Kidney capillary endothelial cell (primary cell): ENCODE data around the gene ANKRD12.

Experiments used
- DNase-seq: peaks from one replicate; pipeline ENCODE4 v3.0.0-alpha.2; 2018; ENCODE audit warnings: low spot score

The ANKRD12 gene

DNA sequence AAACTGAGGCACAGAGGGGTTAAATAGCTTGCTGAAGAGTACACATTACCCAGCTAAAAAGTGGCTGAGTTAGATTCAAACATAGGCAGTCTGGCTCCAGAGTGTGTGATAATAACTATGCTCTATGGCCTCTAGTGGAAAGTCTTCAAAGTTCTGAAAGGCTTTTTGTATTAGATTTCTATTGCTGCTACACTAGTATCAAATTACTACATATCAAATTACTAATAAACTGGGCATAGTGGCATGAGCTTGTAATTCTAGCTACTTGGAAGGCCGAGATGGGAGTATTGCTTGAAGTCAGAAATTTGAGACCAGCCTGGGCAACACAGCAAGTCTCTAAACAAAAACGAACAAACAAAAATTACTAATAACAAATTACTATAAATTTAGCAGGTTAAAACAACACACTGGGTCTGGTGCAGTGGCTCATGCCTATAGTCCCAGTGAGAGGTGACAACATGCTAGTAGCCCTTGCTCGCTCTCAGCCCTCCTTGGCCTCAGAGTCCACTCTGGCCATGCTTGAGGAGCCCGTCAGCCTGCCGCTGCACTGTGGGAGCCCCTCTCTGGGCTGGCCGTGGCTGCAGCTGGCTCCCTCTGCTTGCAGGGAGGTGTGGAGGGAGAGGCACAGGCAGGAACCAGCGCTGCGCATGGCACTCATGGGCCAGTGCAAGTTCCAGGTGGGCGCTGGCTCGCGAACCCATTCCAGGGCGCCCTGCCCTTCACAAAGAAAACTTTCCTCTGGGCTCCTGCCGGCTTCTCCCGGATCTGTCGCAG, 159.8 kb downstream of the ANKRD12 start:
- DNase-seq = no peak

DNA sequence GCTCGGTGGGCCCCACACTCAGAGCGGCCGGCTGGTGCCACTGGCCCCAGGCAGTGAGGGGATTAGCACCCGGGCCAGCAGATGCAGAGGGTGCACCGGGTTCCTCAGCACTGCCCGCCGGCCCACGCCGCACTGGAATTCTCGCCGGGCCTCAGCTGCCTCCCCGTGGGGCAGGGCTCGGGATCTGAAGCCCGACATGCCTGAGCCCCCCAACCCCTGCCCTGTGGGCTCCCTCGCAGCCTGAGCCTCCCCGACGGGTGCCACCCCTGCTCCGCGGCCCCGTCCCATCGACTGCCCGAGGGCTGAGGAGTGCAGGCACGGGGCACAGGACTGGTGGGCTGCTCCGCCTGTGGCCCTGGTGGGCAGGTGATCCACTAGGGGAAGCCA, 160.4 kb downstream of the ANKRD12 start:
- DNase-seq = no peak

DNA sequence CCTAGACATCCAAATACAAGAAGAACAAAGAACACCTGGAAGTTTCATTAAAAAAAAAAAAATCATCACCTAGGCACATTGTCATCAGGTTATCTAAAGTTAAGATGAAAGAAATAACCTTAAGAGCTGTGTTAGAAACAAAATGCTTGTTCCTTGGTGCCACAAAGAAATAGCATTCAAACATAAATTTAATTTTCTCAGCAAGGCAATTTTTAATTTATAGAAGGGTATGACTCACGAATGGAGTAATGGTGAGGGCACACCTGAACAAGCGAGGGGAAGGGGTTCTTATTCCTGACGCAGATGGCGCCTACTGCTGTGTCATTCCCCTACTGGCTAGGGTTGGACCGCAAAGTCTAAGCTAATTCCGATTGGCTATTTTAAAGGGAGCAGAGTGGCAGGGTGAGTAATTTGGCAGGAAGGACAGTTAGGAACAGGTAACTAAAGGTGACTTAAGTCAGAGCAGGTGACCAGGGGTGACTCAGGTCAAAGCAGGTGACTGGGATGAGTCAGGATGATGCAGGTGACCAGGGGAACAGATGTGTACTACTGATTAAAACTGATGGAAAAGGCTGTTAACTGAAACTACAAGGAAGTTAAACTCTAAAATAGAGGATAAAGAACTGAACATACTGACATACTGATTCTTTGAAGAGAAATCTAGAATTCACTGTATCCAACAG, 167.9 kb downstream of the ANKRD12 start:
- no peak for DNase-seq

DNA sequence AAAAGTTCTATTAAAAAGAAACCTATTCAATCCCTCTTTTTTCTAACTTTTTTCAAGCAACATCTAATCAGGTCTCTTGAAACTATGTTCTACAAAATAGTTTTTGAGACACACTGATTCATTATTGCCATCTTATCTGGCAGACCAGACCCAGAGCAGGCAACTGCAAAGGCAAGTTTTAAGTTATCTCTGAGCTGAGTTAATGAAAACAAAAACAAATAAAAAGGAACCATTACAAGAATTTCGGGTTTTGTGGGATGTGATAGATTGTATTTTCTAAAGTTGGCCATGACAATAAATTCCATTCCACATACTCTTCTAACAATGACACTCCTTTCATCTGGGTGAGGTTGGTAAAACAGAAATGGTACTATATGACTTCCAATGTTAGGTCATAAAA, 182.8 kb downstream of the ANKRD12 start:
- no peak for DNase-seq

DNA sequence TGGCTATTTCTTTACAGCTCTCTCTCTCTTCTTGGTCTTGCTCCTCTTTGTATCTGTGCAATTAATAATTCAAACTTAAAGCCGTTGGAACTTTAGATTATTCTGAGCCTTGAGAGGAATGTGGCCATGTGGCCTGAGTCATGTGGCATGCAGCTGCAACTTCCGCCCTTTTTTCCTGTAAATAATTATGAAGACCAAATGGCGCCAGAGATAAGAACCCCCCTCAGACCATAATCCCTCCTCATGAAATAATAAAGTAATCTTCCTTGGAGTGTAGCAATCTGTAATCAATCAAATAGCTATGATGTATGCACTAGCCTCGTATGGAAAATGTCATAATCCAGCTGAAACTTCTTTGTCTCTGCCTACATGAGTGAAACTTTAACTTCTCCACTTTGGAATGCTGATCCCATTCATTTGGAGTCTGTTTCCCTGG, 184.5 kb downstream of the ANKRD12 start:
- DNase-seq = peak; percentile 17

DNA sequence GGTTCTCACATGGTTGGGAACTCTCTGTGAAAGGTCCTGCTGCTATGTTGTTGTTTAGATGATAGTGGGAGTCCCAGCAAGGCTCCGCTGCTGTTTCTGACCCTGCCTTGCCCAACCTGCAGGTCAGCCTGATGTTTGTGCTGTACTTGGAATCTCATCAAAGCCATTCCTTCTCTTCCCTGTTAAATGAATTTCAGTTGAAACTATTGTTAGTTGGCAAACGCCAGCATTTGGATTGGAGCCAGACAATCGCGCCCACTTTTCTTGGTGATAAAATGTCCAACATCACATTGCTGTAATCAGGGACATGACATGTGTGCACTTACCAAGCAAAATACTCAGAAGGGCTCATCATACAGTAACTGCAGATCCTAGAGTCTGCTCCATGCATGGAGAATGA, 185.2 kb downstream of the ANKRD12 start:
- DNase-seq = no peak

DNA sequence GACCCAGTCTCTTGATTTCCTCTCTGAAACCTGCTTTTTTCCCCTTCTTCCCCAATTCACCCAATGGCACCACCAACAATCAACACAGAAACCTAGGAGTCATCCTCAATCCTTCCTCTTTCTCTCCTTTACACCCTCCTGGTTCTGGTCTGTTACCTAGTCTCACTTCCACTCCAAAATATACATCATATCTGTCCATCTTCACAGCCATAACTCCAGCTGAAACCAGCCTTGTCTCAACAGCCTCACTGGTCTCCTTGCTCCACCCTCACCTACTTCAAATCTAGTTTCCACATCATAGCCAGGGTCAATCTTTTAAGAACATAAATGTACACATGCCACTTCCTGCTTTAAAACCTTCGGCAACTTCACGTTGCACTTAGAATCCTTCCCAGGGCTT, 186.2 kb downstream of the ANKRD12 start:
- no peak for DNase-seq

DNA sequence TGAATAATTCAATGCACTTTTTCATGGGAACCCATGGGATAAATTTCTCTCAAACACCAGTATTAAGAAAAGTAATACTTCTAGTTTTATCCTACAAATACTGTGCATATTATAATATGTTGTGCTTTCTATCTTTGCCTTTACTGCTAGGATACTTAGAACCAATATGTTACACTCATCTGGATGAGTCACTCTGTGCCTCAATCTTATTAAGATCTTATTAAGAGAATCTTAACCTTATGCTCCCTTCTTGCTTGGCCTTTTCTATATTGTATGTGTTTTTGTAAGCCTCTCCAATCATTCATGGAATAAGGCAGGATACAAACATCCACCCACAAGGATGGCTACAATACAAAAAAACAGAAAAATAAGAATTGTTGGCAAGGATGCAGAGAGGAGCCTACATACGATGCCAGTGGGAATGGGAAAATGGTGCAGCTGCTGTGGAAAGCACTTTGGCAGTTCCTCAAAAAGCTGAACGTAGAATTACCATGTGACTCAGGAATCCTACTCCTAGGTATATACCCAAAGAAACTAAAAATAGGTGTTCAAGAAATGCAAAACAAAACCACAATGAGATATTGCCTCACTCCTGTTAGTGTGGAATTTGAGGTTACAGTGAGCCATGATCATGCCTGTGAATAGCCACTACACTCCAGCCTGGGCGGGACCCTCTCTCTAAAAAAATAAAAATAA, 187.3 kb downstream of the ANKRD12 start:
- DNase-seq = no peak

DNA sequence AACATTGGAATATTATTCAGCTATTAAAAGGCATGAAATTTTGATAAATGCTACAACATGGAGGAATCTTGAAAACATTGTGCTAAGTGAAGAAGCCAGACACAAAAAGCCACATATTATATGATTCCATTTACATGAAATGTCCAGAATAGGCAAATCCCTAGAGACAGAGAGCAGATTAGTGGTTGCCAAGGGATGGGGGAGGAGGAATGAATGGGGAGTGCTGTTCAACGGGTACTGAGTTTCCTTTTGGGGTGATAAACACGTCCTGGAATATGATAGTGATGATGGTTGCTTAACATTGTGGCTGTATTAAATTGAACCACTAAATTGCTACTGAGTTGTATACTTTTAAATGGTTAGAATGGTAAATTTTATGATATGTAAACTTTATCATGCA, 189.1 kb downstream of the ANKRD12 start:
- DNase-seq = no peak

DNA sequence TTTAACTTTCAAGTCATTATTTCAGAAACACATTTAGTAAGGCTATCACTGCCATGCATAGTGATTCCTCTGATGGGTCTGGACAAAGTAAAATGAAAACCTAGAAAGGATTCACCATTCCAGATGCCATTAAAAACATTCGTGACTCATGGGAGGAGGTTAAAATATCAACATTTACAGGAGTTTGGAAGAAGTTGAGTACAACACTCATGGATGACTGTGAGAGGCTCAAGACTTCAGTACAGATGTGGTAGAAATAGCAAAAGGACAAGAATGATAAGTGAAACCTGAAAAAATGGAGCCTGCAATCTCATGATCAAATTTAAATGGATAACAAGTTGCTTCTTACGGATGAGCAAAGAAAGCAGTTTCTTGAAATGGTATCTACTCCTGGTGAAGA, 192.2 kb downstream of the ANKRD12 start:
- DNase-seq = no peak

DNA sequence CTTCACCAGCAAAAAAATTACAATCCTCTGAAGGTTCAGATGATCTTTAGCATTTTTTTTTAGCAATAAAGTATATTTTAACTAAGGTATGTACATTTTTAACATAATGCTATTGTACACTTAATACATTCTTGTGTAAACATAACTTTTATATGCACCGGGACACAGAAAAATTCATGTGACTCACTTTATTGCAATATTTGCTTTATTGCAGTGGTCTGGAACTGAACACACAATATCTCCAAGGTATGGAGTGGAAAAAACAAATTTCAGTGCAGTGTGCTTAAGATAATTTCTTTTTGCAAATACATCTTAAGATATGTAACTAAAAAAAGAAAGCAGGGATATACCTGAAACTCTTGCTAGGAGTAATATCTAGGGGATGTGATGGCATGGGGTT, 192.9 kb downstream of the ANKRD12 start:
- no peak for DNase-seq

DNA sequence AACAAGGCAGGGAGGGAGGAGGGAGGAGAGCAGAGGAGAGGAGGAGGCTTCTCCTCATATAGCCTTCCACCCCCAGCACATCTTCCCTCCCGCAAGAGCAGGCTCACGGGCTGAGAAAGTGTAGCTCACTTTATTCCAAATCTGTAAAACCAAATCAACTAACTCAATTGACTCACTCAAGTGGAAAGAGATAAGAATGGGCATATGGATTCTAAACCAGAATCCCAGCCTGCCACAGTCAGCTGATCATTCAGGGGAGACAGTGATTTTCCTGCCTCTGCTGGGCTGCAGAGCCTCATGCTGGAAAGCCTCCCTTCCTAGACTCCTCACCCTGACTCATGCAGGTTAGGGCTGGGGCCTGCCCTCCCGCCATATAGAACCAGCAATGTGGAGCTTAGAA, 193.8 kb downstream of the ANKRD12 start:
- DNase-seq = no peak

DNA sequence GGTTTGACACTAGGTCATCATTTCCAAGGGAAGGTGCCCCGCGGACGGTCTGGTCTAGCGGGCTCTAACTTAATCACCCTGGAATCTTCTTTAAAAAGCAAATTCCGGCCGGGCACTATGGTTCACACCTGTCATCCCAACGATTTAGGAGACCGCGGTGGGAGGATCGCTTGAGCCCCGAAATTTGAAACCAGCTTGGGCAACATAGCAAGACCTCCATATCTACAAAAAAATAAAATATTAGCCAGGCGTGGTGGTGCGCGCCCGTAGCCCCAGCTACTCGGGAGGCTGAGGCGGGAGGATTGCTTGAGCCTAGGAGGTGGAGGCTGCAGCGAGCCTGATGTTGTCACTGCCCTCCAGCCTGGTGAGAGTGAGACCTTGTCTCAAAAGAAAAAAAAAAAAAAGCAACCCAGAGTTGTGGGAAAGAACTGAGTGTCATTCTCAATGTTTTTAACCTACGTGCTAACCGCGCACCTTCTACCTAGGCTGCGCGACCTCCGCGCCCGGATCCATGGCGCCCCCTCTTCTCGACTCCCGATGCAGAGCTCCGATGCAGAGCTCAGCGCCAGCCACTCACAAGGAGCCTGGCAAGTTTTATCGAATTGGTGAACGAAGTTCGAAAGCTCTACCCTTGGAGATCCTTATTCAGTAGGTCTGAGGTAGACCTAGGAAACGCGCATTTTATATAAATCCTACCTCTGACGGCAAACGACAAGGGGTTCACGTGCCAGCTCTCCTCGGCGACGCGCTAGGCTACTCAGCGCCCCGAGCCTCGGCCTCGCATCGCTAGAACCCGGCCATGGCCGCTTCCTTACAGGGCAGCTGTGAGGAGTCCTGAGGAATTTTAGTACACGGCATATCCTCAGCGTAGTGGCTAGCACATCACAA, 197.1 kb downstream of the ANKRD12 start:
- DNase-seq = no peak

DNA sequence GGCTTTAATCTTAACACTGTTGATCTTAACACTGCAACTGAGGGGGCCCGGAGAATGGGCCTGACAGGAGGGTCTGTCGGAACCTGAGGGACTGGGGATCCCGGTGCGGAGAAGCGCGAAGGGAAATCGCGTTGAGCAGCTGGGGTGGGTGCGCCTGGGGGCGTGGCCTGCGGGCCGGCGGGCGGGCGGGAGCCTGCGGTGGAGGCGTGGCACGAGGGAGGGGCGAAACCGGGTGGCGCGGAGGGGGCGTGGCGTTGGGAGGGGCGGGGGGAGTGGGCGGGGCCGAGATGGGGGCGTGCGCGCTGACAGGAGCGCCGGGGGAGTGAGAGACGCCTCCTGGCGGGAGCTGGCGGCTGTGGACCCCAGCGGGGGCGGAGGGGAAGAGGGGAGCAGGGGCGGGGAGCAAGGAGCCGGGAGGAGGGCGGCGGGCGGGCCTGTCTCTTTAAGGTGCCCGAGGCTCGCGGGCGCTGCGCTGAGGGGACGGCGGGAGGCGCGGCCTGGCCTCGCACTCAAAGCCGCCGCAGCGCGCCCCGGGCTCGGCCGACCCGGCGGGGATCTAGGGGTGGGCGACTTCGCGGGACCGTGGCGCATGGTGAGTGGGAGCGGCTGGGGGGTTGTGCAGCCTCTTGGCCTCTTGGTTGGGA, 197.9 kb downstream of the ANKRD12 start, which contains the start of gene TWSG1:
Gene TWSG1, plus strand, starts transcription at position 445 of the 644 bp plus-strand sequence. CDS start 2,457 bp downstream, outside the sequence.
- peak; percentile 73 for DNase-seq

DNA sequence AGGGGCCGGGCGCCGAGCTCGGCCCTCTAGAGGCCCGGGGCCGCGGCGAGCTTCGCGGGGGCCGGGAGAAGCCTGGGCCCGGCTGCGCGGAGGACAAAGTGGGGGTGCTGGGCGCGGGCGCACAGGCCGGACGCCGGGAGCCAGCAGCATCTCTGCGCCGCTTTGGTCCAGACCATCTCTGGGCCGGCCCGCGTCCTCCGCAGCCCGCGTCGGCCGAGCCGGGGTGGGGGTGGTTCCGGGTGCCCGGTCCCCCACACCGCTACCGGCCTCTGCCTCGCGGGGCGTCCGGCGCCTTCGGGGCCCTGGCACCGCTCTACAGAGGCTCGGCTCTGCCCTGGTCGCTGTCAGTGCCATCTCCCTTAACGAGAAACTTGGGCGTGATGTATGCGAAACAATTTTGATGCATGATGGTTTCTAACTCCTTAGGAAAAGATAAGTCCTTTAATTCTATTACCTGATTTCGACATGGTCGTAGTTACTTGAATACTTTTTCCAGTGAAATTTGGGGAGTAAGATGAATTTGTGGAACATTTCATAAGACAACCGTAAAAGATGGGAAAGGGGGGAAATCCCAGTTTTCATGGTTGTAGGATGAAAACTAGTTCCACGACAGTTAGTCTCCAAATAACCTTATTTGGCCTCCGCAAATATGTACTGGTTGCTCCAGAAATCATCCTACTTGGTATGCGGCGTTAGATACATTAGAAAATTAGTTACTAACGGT, 198.6 kb downstream of the ANKRD12 start:
- DNase-seq = peak; percentile 36
